ENCODE results near the gene TSEN54.

GRCh38 chr17:75508931-75509361, 7.4 kb upstream of the TSEN54 start:
- no peak for TF ChIP-seq EZH2 (IDR thresholded peaks at IDR 0.05; ENCODE audit: low read length)
- TF ChIP-seq CTCF (optimal IDR thresholded peaks at IDR 0.05 in 1 of 3, IDR thresholded peaks at IDR 0.05 in 1 of 3, conservative IDR thresholded peaks at IDR 0.05 in 1 of 3; ENCODE audit: extremely low read depth in 1 of 3, insufficient read depth in 2 of 3, low read length in 3 of 3): no peak

All from keratinocyte (primary cell).